LNCaP clone FGC (cell line): ENCODE results near the gene HOXC9.
A peak's percentile ranks its signal among the peaks of the same experiment; 100 is the strongest.

Experiments
- DNase-seq: peaks from one replicate; pipeline ENCODE4 v3.0.0-alpha.2; 2011; ENCODE audit warnings: low read depth
- H3K4me3 ChIP-seq: 2 replicates; pipeline ENCODE4 v1.5.1; 2011; ENCODE audit warnings: mild to moderate bottlenecking, low read depth, low read length, control low read depth
- CTCF ChIP-seq: IDR thresholded peaks from 2 replicates; pipeline ENCODE4 v1.5.1; 2012; ENCODE audit warnings: mild to moderate bottlenecking; ENCODE audit not compliant: control insufficient read depth, insufficient read depth; ENCODE audit errors: extremely low read depth

The HOXC9 gene

GRCh38 chr12:54000116-54001114 lies at the start of gene HOXC9:
TSS of gene HOXC9 (plus strand) at chr12:54000161. CDS start at chr12:54000189, 28 bp downstream.
- no peak for TF ChIP-seq CTCF
- peak within 1 kb of the TSS; percentile 55 for H3K4me3 ChIP-seq
- no peak for DNase-seq

GRCh38 chr12:53950437-53950773 lies 49.6 kb upstream of the HOXC9 start:
- H3K4me3 ChIP-seq = no peak overlapping the region
- no peak for DNase-seq
- TF ChIP-seq CTCF = no peak

GRCh38 chr12:53950789-53951576 lies 49.0 kb upstream of the HOXC9 start:
- H3K4me3 ChIP-seq = no peak overlapping the region
- no peak for DNase-seq
- no peak for TF ChIP-seq CTCF

GRCh38 chr12:53951577-53952334 lies 48.2 kb upstream of the HOXC9 start:
- TF ChIP-seq CTCF = no peak
- DNase-seq = no peak
- no peak overlapping the region for H3K4me3 ChIP-seq

GRCh38 chr12:53952335-53952694 lies 47.6 kb upstream of the HOXC9 start:
- no peak overlapping the region for H3K4me3 ChIP-seq
- DNase-seq = no peak
- no peak for TF ChIP-seq CTCF

- no peak overlapping the region for H3K4me3 ChIP-seq
- no peak for DNase-seq
- TF ChIP-seq CTCF = no peak
Observed at GRCh38 chr12:53952871-53953734, 46.9 kb upstream of the HOXC9 start.
